Right lung (tissue), 5 donors: Measurements from ENCODE around the gene CSNK1A1. TPM values are rescaled to one million over a fixed set of nuclear protein-coding genes. Genes with fewer than 3 reads are reported as not detected.
"Not testable (repeated sequence)": the region's sequence is repeated elsewhere in the genome, so short reads cannot be mapped to it uniquely, and the experiment has no call there.

ENCODE experiments used
- DNase-seq, 2 donors: peaks; one replicate each; pipeline ENCODE4 v3.0.0-alpha.2; 2013
- polyA plus RNA-seq, 5 donors: library from polyadenylated mRNA; unstranded; fragments of 120-200 nt; gene quantifications; one replicate each; pipeline versions ENCODE4 v1.2.1 to v1.2.3, GENCODE V29; 2013; ENCODE audit warnings: inconsistent platforms in 1 of 5, low replicate concordance in 1 of 5; ENCODE audit not compliant: insufficient read length in 5 of 5, insufficient read depth in 1 of 5

Gene CSNK1A1
- polyA plus RNA-seq, 5 donors = 155 to 224 (median 206) TPM

DNA sequence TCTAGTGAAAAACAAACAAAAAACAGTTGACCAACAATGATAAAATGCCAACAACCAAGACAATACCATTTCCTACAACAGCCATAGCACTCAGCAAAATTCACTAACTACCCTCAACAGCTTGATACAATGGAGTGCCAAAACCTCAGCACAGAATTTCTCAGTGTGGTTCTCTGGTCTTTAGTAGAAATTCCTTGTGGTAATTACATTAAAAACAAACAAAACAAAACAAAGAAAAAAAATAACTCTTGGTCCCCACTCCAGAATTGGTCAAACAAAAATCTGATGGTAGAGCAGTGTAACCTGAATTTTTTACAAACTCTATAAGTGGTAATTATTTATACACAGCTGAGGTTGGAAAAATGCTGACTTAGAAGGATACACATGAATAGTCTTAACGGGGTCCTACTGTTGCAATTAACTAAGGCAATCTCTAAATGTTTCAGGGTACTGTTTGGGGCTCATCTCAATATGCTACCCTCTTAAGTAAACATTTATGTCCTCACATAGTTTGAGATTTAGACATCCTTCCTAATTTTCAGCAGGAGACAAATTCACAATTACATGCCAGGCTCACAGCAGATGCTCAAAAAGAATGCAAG is 13.8 kb downstream of the CSNK1A1 start:
- no peak for DNase-seq

DNA sequence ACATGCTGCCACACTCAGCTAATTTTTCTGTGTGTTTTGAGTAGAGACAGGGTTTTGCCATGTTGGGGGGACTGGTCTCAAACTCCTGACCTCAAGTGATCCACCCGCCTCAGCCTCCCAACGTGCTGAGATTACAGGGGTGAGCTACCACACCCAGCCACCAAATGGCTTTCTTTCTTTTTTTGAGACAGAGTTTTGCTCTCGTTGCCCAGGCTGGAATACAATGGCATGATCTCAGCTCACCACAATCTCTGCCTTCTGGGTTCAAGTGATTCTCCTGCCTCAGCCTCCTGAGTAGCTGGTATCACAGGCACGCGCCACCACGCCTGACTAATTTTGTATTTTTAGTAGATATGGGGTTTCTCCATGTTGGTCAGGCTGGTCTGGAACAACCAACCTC is 15.5 kb downstream of the CSNK1A1 start:
- not testable (repeated sequence) for DNase-seq

DNA sequence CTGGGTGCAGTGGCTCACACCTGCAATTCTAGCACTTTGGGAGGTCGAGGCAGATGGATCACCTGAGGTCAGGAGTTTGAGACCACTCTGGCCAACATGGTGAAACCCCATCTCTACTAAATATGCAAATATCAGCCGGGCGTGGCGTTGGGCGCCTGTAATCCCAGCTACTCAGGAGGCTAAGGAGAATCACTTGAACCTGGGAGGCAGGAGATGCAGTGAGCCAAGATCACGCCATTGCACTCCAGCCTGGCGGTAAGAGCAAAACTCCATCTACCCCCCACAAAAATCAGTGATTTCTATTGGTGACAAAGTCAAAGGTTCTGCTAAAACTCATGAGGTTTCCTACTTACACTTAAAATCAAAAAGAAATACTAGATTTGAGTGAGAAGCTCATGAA is 18.8 kb downstream of the CSNK1A1 start:
- no peak for DNase-seq

DNA sequence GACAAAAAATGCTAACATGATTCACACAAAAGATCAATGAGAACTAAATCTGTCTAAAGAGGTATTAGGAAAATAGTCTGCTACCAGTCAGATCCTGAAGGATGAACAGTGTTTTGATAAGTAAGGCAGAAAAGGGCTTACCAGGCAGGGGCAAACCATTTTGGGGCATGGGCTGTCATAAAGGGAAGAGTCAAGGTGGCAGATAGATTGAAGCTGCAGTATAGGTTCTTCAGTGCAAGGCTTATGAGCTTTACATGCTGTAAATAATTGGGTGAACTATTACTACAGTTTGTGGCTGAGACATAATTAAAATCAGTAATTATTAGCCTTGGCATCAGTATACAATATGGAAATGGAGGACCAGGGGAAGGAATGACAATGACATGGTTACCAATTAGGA is 21.8 kb downstream of the CSNK1A1 start:
- no peak for DNase-seq

DNA sequence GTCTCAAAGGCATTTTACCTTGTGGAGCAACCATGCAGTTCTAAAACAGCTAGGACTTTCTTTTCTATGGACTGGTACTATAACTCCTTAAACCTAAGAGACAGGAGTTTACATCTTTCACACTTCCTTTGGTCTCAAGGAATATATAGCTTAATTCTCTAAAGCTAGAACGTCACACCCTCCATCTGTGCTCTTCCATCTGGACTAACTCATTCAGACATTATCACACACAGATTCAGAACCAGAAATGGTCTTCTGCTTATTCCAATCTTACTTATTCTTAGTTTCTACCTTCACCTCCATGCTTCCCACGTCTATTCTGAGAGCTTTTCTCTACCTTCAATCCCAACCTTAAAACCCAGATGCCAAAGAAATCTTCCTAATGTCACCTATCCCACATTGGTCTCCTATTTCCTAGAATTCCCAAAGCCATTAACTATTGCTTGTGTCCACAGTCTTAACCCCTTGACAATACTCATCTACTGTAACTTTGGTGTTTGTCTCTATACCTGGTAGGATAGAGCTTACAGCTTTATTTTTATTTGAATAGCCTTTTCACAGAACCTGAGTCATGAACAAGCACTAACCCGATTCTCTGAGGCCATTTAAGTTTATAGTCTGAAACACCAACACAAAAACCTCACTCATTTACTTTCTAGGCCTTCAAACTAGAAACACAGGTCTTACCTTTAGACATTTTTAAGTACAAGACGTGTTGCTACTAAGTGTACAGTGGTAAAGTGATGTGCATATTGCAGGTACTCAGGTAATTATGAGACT is 22.8 kb downstream of the CSNK1A1 start:
- DNase-seq = no peak

DNA sequence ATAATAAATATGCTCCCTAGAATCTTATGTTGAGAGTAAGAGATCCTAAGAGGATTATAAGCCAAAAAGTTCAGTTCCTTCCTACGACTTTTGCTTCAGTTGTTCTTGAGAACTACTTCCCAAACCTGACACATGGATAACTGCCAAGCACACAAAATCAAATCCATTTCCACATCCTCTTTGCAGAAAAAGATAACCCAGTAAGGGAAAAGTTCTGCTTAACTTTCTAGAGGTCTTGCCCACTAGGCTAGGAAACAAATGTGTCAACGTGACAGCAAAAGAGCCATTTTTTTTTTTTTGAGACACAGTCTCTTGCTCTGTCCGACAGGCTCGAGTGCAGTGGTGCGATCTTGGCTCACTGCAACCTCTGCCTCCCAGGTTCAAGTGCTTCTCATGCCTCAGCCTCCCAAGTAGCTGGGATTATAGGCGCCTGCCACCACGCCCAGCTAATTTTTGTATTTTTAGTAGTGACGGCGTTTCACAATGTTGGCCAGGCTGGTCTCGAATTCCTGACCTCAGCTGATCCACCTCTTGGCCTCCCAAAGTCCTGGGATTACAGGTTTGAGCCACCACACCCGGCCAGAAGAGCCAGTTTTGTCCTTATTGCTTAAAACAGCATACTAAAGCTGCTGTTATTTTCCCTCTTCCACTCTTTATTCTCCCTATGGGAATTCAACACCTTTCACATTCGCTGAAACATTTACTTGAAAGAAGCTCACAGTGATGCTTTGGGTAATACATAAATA is 24.2 kb downstream of the CSNK1A1 start:
- no peak for DNase-seq

DNA sequence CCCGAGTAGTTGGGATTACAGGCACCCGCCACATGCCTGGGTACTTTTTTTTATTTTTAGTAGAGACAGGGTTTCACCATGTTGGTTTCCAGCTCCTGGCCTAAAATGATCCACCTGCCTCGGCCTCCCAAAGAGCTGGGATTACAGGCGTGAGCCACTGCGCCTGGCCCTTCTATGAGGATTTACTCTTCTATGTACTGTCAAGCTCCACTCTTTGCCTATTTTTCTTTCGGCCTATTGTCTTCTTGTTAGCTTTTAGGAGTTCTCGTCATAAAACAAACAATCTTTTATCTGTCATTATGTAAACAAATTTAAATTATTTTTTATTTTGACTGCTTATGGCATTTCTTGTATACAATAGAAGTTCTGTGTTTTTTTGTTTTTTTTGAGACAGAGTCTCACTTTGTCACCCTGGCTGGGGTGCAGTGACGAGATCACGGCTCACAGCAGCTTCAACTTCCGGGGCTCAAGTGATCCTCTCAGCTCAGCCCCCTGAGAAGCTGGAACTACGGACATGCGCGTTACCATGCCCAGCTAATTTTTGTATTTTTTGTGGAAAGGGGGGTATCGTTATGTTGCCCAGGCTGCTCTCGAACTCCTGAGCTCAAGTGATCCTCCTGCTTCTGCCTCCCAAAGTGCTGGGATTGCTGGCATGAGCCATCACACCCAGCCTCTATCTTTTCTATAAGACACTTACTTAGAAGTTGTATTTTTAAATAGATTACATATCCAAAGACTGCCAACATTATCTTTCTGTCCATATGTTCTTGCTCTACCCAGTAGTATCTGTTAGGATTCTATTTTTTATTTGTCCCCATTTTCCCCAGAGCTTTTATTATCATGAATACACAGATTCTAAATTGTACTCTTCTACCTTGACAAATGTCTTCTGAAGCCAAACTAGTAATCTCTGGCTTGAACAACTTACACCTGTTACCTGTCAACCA is 29.2 kb downstream of the CSNK1A1 start:
- no peak for DNase-seq

DNA sequence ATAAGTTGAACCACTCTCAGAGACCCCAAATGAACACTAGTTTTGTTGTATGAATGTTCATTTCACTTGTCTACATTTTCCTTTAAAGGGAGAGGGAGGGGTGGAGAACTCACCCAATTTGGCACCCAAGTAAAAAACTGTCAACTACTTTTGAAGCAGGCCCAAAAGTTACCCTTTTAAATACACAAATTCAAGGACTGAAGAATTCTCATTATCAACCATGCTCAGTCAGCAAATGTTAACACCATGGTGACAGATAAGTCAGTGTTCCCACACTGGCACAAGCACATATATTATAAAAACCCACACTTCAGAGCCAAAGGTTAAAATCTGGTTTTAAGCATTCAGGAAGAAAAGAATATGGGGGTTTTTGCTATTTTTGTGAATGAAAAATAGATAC is 31.6 kb downstream of the CSNK1A1 start:
- no peak for DNase-seq

DNA sequence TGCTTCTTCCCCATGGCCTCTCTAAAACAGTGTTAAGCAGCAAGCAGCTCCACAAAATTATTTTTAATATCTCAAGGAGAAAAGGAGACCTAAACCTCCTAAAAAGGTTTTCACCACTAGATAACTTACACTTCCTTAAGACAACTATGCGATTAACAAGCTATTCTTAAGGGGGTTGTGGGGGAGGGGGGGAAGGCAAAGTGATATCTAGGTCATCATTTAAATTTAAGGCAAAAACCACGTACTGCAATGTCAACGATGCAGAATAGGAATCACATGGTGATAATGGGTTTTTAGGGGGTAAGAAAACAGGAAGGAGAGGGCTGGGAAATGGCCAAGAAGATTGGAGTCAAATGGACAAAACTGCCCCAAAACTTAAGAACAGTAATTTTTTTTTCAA is 32.6 kb downstream of the CSNK1A1 start:
- no peak for DNase-seq

DNA sequence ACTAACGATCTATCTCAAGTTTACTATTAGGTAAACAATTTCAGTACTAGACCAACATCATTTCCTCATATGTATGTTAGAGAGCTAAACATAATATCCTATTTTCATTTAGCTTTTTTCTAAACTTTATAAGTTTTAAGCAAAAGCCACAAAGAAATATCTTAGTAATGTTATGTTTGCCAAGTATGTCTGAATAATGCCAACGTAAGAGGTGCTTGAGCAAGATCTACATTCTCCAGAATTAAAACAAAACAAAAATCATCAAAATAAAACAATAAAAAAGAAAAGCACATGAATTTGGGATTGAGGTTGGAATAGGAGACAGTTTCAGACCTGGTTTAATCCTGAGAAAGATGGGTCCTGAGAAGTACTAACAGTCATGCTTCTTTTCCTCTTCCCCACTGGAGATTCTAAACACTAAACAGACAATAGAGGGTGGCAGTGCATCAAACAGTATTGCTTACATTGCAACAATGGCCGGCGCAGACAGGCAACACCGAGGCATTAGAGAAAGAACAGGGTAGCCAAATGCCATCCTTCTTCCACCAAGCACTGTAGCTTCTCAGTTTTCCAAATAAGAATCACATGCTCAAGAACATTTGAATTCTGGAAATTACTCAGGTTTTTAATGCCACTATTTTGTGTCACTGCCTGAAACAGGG is 33.6 kb downstream of the CSNK1A1 start:
- no peak for DNase-seq

DNA sequence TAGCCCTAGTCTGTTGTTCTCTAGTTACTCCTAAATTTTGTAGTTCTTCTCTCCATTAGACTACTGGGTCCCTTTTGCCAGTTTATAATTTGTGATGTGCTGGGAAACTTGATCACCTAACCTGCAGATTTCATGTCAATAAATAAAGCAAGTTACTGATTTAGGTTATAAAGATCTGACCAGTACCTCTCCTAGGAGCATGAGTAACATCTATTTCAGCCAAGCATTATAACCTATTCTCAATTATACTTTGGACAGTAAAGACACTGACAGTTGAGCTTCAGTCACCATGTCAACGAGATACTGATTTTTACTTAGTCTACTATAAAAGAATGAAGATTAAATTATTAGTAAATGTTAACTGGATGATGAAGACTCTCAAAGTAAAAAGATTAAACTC is 36.7 kb downstream of the CSNK1A1 start:
- no peak for DNase-seq

DNA sequence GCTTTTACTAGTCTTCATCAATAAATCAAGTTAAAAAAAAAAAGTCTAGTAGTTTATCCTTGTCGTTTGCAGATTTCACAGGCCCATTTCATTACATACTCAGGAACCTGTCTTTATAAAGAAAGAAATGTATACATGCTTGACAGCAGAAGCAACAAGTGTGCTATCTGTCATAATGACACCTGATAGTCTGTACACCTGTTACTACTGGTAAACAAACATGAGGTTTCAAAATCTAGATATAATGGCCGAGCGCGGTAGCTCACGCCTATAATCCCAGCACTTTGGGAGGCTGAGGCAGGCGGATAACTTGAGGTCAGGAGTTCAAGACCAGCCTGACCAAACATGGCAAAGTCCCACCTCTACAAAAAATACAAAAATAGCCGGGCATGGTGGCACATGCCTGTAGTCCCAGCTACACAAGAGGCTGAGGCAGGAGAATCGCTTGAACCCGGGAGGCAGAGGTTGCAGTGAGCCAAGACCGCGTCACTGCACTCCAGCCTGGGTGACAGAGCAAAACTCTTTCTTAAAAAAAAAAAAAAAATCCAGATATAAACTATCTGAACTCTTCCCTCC is 37.8 kb downstream of the CSNK1A1 start:
- DNase-seq = not testable (repeated sequence)

DNA sequence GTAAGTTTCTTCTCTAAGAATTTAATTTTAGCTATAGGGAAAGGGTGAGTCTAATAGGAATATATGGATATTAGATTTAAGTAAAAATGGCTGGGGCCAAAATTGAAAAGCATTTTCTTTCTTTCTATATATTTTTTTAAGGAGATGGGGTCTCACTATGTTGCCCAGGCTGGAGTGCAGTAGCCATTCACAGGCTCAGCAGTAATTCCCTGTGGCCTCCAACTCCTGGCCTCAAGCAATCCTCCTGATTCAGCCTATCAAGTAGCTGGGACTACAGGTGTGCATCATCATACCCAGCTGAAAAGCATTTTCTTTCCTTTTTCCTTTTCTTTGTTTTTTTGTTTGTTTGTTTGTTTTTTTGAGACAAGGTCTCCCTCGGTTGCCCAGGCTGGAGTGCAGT is 41.1 kb downstream of the CSNK1A1 start:
- DNase-seq = no peak

DNA sequence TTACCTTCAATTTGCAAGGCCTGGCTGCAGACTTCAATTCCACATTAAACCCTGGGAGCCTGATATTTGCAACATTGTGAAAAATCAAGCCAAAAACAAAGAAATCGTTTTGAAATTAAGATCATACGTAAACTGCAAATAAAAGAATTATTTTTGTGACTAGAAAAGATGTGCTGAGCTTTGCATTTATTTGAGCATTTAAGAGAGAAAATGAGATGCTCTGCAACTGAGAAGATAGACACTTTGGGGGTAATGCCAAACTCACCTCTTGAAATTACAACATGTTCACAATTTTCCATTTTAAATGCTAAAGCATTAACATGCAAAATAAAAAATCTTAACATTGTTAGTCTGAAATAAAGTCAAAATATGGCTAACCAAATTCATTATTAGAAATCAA is 46.6 kb downstream of the CSNK1A1 start:
- DNase-seq = no peak

DNA sequence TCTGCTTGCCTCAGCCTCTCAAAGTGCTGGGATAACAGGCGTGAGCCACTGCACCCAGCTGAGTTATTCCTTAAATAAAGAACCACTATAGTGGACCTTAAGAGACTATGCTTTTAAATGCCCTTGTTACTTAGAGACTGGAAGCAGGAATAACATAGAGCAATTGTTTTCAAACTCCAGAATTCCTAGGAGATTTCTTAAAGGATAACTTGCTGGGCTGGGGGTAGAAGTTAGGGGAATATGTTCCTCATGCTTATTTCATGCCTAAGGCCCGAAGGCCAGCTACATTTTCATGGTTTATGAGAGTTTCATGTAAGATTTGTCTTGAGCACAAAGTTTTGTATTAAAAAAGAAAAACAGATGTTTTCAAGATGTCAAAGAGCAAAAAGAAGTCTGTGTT is 48.2 kb downstream of the CSNK1A1 start:
- no peak for DNase-seq

DNA sequence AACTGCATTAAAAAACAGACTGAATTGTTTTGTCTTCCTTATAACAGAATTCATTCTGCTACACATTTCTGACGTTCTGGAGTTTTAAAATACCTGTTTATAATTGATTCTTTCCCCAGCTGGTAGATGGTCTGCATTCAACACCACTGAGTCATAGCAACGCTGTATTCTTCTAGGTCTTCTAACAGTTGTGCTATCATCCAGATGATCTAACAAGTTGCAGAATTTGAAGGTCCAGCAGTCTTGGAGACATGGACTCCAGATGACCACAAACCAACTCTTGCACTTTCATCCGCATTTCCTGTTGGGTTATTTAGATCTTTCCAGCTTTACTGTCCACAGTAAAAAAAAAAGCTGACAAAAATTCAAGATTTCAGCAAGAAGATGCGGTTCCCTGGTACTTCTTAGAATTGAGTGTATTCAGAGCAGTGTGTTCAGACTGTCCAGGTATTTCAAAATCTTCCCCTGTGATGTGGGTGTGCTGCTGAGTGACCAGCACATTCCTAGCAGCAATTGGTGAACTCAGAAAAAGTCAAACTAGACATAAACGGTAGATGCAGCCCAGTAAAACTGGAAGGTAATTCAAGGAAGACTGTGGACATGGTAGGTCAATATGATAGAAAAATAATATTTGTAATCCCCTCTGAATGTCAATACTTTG is 50.2 kb downstream of the CSNK1A1 start:
- DNase-seq = no peak

DNA sequence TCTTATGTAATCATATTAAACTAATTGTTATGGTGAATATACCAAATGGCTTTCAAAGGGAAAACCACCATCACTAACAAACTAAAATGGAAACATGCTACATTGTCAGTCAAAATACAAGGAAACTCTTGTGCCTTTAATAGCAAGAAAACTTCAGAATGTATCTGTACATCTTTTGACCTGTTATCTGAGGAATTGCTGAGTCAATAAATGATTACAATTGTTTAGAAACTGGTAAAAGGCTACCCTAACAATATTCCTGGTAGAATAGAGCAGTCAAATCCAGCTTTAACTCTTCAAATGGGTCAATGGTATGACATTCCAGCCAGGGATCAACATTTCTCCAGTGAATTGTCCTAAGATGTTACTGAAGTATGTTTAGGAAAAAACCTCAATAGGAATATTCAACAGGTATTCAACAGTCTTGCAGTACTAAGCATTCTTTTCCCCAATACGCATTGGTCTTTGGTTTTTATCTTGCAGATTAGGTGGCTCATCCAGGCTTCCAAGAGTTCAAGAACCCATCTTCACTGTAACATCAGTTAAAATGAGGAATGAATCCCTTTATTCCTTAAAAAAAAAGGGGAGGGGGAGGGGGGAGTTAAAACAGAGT is 52.4 kb downstream of the CSNK1A1 start:
- no peak for DNase-seq

DNA sequence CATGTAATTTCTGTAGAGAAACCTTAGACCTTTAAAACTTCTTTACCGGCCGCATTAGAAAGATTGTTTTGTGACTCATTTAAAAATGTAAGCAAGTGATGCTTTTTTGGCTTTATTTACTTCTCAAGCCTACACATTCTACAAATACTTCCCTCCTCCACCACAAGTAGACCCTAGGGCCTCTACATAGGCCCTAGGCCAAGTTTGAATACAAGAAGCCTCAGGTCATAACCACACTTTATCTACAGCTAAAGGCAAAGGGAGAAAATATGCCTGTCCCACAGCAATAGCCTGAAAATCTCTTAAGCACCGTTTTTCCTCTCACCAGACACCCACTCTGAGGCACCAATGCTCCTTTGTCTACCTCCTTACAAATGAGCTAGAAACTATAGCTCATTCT is 53.9 kb downstream of the CSNK1A1 start:
- DNase-seq = no peak

DNA sequence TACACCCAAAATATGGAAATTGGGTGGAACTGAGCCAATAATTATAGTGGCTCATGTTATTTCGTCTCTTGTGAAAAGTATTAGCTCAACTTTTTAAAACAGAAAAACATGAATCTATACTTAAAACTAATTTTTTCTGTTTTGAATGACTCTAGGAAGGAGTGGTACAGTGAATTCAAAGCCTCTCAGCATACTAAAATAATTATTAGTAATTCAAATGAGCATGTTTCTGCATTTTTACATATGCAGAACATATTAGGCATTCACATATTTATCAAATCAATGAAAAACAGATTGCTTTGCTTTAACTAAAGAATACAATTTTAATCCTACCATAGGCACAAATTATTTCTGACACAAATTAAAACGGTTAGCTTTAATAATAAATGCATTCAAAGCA is 54.3 kb downstream of the CSNK1A1 start:
- DNase-seq = no peak

DNA sequence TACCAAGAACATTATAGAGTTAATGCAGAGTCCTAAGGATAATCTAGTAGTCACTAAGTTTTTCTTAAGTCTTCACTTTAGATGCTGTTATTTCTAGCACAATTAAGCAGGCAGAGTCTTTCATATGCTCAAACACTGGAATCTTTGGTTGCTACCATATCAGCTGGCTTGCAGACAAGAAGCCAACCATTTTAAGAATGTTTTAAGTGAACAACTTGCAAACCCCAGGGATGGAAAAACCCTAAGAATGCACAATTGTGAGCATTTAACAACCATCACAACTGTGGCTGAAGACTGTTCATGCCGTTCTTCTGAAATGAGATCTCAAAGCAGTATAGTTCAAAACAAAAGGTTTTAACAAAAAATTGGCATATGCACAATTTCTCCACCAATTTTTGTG is 55.1 kb downstream of the CSNK1A1 start:
- DNase-seq = no peak
